GM12878 (cell line): ENCODE data around the gene KRTAP5-7. TPM values are rescaled to one million over a fixed set of nuclear protein-coding genes. Genes with fewer than 3 reads are reported as not detected.

Experiments used
- ATAC-seq: fragments of 200-7000 bp; cut with Tn5 transposase; 3 replicates; pipeline ENCODE4 v1.9.1; 2020; ENCODE audit warnings: mild to moderate bottlenecking, moderate library complexity
- BruUV-seq: library from RNA; stranded (reverse); fragments of 400-500 nt; replicated peaks from 2 replicates; lab custom pipeline; 2021; lab: Mats Ljungman, UMichigan
- CTCF ChIA-PET: fragments of 300-600 bp; sonication (Branson Sonifier 250); formaldehyde crosslinking; extraction: SDS; loops from one replicate; lab custom pipeline; 2021; ENCODE audit warnings: inconsistent platforms; lab: Yijun Ruan, JAX
- POLR2A ChIA-PET: fragments of 350-600 bp; formaldehyde crosslinking; extraction: SDS; loops from one replicate; lab custom pipeline; 2021; ENCODE audit warnings: inconsistent platforms; lab: Charles Lee
- RAD21 ChIA-PET: fragments of 300-600 bp; sonication (Branson Sonifier 250); formaldehyde crosslinking; loops from one replicate; lab custom pipeline; 2023; ENCODE audit warnings: antibody characterized with exemption; ENCODE audit not compliant: unreplicated experiment; lab: Charles Lee
- SMC1A ChIA-PET: fragments of 300-600 bp; sonication (Branson Sonifier 250); formaldehyde crosslinking; loops from one replicate; lab custom pipeline; 2023; ENCODE audit not compliant: unreplicated experiment, uncharacterized antibody; lab: Charles Lee
- DNase-seq: peaks from one replicate; pipeline ENCODE4 v3.0.0-alpha.2; 2011; ENCODE audit warnings: low read depth, low spot score
- FAIRE-seq: peaks from 3 replicates; lab custom pipeline; 2011; peaks lifted over from hg19 to GRCh38; lab: Jason Lieb, UNC
- H2AFZ ChIP-seq: 2 replicates; pipeline ENCODE4 v1.6.0; 2011; ENCODE audit warnings: low read depth, low read length, control low read depth; ENCODE audit not compliant: control insufficient read depth
- H3K27ac ChIP-seq: 2 replicates; pipeline ENCODE4 v1.5.1; 2011; ENCODE audit warnings: control low read depth; ENCODE audit not compliant: control insufficient read depth, insufficient read depth
- H3K27me3 ChIP-seq, 2 experiments: replicated peaks in 1 of 2; 2 replicates each; pipeline versions ENCODE4 v1.6.0 to v1.6.1; 2011; ENCODE audit warnings: low read length in 1 of 2; ENCODE audit not compliant: control insufficient read depth in 2 of 2, insufficient read depth in 2 of 2
- H3K36me3 ChIP-seq, 2 experiments: 2 replicates each; pipeline ENCODE4 v1.5.1; 2011; ENCODE audit warnings: low read length in 1 of 2; ENCODE audit not compliant: control insufficient read depth in 2 of 2, insufficient read depth in 2 of 2
- H3K4me1 ChIP-seq: 2 replicates; pipeline ENCODE4 v1.6.1; 2011; ENCODE audit warnings: mild to moderate bottlenecking, low read length, moderate library complexity, mixed read lengths; ENCODE audit not compliant: control insufficient read depth, insufficient read depth
- H3K4me2 ChIP-seq: 2 replicates; pipeline ENCODE4 v1.6.0; 2011; ENCODE audit warnings: control low read depth; ENCODE audit not compliant: control insufficient read depth, insufficient read depth
- H3K4me3 ChIP-seq: fragments of 200-600 bp; sonication (generic); 2 replicates; pipeline ENCODE4 v1.5.1; 2016
- H3K79me2 ChIP-seq: 2 replicates; pipeline ENCODE4 v1.6.0; 2011; ENCODE audit warnings: low read length; ENCODE audit not compliant: control insufficient read depth, insufficient read depth
- H3K9ac ChIP-seq: 2 replicates; pipeline ENCODE4 v1.8.0; 2011; ENCODE audit warnings: low read length, control low read depth, mixed read lengths; ENCODE audit not compliant: control insufficient read depth, insufficient read depth
- H3K9me3 ChIP-seq: replicated peaks from 3 replicates; pipeline ENCODE4 v1.5.1; 2011; ENCODE audit warnings: mild to moderate bottlenecking, low read length; ENCODE audit not compliant: control insufficient read depth, insufficient read depth
- H4K20me1 ChIP-seq: 2 replicates; pipeline ENCODE4 v1.6.0; 2011; ENCODE audit not compliant: control insufficient read depth, insufficient read depth
- CBFB ChIP-seq: IDR thresholded peaks from 2 replicates; pipeline ENCODE4 v1.6.1; 2016; ENCODE audit warnings: antibody characterized with exemption, low read depth
- CEBPZ ChIP-seq: fragments of 150-350 bp; IDR thresholded peaks from 2 replicates; pipeline ENCODE4 v1.6.1; 2016; ENCODE audit warnings: low read depth, low read length
- CHD1 ChIP-seq: IDR thresholded peaks from 2 replicates; pipeline ENCODE4 v1.6.1; 2012; ENCODE audit warnings: low read depth, low read length, improper control_type of control experiment
- EP300 ChIP-seq, 2 experiments: fragments of 150-350 bp in 1 of 2; IDR thresholded peaks; 2 replicates each; pipeline ENCODE4 v1.6.1; 2011 to 2012; ENCODE audit warnings: low read depth in 2 of 2, low read length in 2 of 2, borderline replicate concordance in 1 of 2, improper control_type of control experiment in 1 of 2, inconsistent platforms in 1 of 2; ENCODE audit not compliant: control insufficient read depth in 1 of 2
- ETV6 ChIP-seq, 2 experiments: fragments of 450-650 bp in 1 of 2; IDR thresholded peaks in 1 of 2; conservative IDR thresholded peaks in 1 of 2; 2 replicates each; pipeline ENCODE4 v1.6.1; 2014; ENCODE audit warnings: antibody characterized with exemption in 1 of 2, borderline replicate concordance in 1 of 2, low read depth in 1 of 2, mild to moderate bottlenecking in 1 of 2, moderate library complexity in 1 of 2
- IKZF1 ChIP-seq: fragments of 450-650 bp; conservative IDR thresholded peaks from 2 replicates; pipeline ENCODE4 v1.6.1; 2017; ENCODE audit warnings: antibody characterized with exemption, mild to moderate bottlenecking
- MEF2A ChIP-seq: IDR thresholded peaks from 2 replicates; pipeline ENCODE4 v1.6.1; 2011; ENCODE audit warnings: low read depth, mild to moderate bottlenecking, low read length, moderate library complexity; ENCODE audit not compliant: insufficient read depth
- NR2C2 ChIP-seq: IDR thresholded peaks from 2 replicates; pipeline ENCODE4 v1.6.1; 2011; ENCODE audit warnings: borderline replicate concordance, low read depth; ENCODE audit not compliant: control insufficient read depth, insufficient read length
- RUNX3 ChIP-seq: IDR thresholded peaks from 2 replicates; pipeline ENCODE4 v1.6.1; 2012; ENCODE audit warnings: low read length, inconsistent platforms
- USF2 ChIP-seq: IDR thresholded peaks from 2 replicates; pipeline ENCODE4 v1.6.1; 2011; ENCODE audit warnings: low read depth, low read length, improper control_type of control experiment, borderline replicate concordance
- WGBS: methylation state at CpG from one replicate; pipeline ENCODE4 v1.1.6; 2016; ENCODE audit warnings: low lambda C conversion rate; ENCODE audit not compliant: insufficient replicate concordance, insufficient coverage; ENCODE audit errors: missing lambda C conversion rate; 5-methylcytosine and 5-hydroxymethylcytosine counted together
- in situ Hi-C: fragments of 300-500 bp; cut with MboI; formaldehyde crosslinking; loops from 9 replicates; pipeline ENCODE4 v1.14.3; 2018; ENCODE audit warnings: mixed read lengths
- intact Hi-C: fragments of 100-400 bp; cut with micrococcal nuclease; formaldehyde crosslinking; loops from one replicate; pipeline ENCODE4 v1.14.2; 2022; ENCODE audit not compliant: unreplicated experiment
- polyA plus RNA-seq, 11 experiments: library from polyadenylated mRNA; depleted of rRNA in 4 of 11; unstranded in 6 of 11; stranded (reverse) in 5 of 11; fragments of >200 nt; fragmentation: Nextera tagmentation in 4 of 11; fragmentation: Illumina TruSeq in 1 of 11; extraction: Ambion mirVana in 4 of 11; extraction: Trizol in 1 of 11; gene quantifications; 1 replicate in 1 of 11; 2 replicates in 10 of 11; pipeline versions ENCODE4 v1.2.1 to v1.2.3, GENCODE V29; 2011 to 2016; ENCODE audit warnings: inconsistent platforms in 2 of 11, missing spikeins in 2 of 11, low read depth in 1 of 11
- total RNA-seq, 4 experiments: library from RNA; depleted of rRNA in 3 of 4; stranded (reverse); fragments of >200 nt in 3 of 4; fragmentation: Illumina TruSeq in 1 of 4; extraction: Trizol in 1 of 4; gene quantifications; 2 replicates each; pipeline versions ENCODE4 v1.2.1 to v1.2.3, GENCODE V29; 2013 to 2021

KRTAP5-7 gene
- total and polyA plus RNA-seq, 10 of the 15 experiments (the other 5 are each of a cell fraction or from before 2014, with no cell fraction given), result 0.07 to 0.23 (median 0.19) TPM; not detected in 6

GRCh38 chr11:71490731-71491390, 36.2 kb upstream of the KRTAP5-7 start:
- Histone ChIP-seq H3K4me2 (no peak overlapping the region), H3K4me1 (peaks cover 11% of the 10 kb centered on the region), H3K79me2 (no peaks in the 10 kb centered on the region), H3K4me3 (no peak overlapping the region), H3K36me3 (peaks cover 21 to 22% of the 10 kb centered on the region in 2 experiments), H2AFZ (no peak overlapping the region), H4K20me1 (no peaks in the 10 kb centered on the region), H3K27ac (no peak overlapping the region), H3K9me3 (no peaks in the 10 kb centered on the region; the same call in 2 of the 3 replicates), H3K27me3 (no peaks in the 10 kb centered on the region), H3K9ac (no peak overlapping the region)
- CTCF ChIA-PET, result interaction anchor here (0.6 kb wide), 1 partner anchor 717 kb away, joined by 3 read pairs; no protein-coding TSS in a partner anchor
- SMC1A ChIA-PET, result no interaction called here
- FAIRE-seq (no peak), ATAC-seq (no peak), DNase-seq (no peak)
- POLR2A ChIA-PET, result no interaction called here
- intact Hi-C loops, result no loop called here
- RAD21 ChIA-PET, result no interaction called here
- WGBS, result 98% methylated on average over 28 of the region's 28 CpGs
- TF ChIP-seq EP300 (IDR thresholded peaks at IDR 0.05; ENCODE audit: borderline replicate concordance in 1 of 2, control insufficient read depth in 1 of 2, low read depth in 2 of 2, low read length in 2 of 2), result no peak
- no peak for TF ChIP-seq USF2
- TF ChIP-seq ETV6 (conservative IDR thresholded peaks at IDR 0.05 in 1 of 2, IDR thresholded peaks at IDR 0.05 in 1 of 2; ENCODE audit: borderline replicate concordance in 1 of 2, low read depth in 1 of 2), result no peak
- TF ChIP-seq NR2C2, result no peak
- TF ChIP-seq RUNX3, result no peak
- no peak for TF ChIP-seq CEBPZ
- TF ChIP-seq CHD1, result no peak
- TF ChIP-seq CBFB, result no peak
- TF ChIP-seq MEF2A, result no peak
- no peak for TF ChIP-seq IKZF1
- in situ Hi-C loops, result no loop called here
- BruUV-seq, result no TSS peak
